ENCODE measurements around the gene MOCOS. TPM values are rescaled to one million over a fixed set of nuclear protein-coding genes. Genes with fewer than 3 reads are reported as not detected.

The MOCOS gene
- total and polyA plus RNA-seq, 4 experiments from 2014 or later, result 0.06 to 0.12 TPM; not detected in 2

DNA sequence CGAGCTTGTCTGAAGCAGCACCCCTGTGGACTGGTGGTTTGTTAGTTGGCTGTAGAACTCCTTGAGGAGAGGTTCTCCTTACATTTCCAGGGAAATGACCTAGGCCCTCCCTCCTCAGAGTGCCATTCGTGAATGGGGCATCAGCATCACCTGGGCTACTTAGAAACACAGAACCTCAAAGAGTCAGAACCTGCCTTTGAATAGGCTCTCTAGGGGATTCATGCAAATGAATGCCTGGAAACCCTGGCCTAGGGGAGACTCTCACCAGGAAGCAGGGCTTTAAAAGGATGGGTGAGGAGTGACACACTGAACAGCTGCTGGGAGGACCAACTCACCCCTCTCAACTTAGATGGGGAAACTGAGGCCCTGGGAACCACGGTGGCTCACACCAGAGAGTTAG lies 2.1 kb upstream of the MOCOS start:
- intact Hi-C loops (cut with micrococcal nuclease), result no loop called here
- CTCF ChIA-PET (ENCODE audit: partially characterized antibody), result no interaction called here
- H3K27me3 ChIP-seq (ENCODE audit: insufficient read depth, low read length), result no peaks in the 10 kb centered on the region
- H3K4me3 Mint-ChIP-seq, result peak overlapping the region in 3 of 8 donors; percentile 56 to 64 (median 64)
- no peaks in the 10 kb centered on the region for H3K36me3 ChIP-seq (ENCODE audit: insufficient read depth, low read length)
- H3K27me3 Mint-ChIP-seq, result peaks cover 2 to 3% of the 10 kb centered on the region in 2 donors
- H3K4me1 ChIP-seq (ENCODE audit: insufficient read depth, low read length), result peaks cover 8% of the 10 kb centered on the region
- H3K27ac ChIP-seq (ENCODE audit: low read depth, low read length), result no peak overlapping the region
- H3K9me3 ChIP-seq (ENCODE audit: control insufficient read depth in 1 of 2, low read length in 2 of 2), result no peaks in the 10 kb centered on the region
- no peak overlapping the region for H3K4me3 ChIP-seq (ENCODE audit: low read length in 2 of 2)
- H3K9me3 Mint-ChIP-seq, result no peaks in the 10 kb centered on the region
- POLR2A ChIA-PET (ENCODE audit: partially characterized antibody), result no interaction called here
- peaks cover 4 to 13% (median 7%) of the 10 kb centered on the region in 4 donors for H3K4me1 Mint-ChIP-seq
- H3K27ac Mint-ChIP-seq, result no peak overlapping the region
- H3K36me3 Mint-ChIP-seq, result no peaks in the 10 kb centered on the region
- DNase-seq, result no peak

DNA sequence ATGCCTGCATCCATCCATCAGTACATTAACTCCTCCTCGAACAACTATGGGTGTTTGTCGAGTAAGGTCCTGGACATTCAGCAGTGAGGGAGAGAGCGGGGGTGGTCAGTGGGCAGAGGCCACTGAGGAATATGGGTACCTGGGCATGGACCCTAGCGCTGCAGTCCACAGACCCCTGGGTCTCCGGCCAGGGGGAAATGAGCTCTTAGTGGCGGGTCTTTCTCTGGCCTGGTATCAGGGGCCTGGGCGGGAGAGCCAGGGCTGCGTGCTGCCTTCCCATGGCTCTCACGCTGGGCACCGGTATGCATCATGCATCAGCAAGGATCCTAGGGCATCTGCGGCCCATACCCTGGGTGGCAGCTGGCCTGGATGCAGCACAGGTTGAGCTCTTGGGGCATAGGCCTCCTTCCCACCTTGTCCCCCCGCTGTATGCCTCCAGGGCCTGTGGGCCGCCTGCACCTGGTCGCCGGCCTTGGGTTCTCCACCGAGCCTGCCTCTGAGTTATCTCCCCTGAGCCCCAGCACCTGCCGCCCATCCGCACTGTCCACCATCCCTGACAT lies 1.3 kb upstream of the MOCOS start:
- Mint-ChIP-seq H3K27me3 (peaks cover 3 to 4% of the 10 kb centered on the region in 2 donors), H3K4me3 (peak overlapping the region; percentile 56 to 87 (median 82)), H3K9me3 (no peaks in the 10 kb centered on the region), H3K4me1 (peaks cover 2 to 9% (median 7%) of the 10 kb centered on the region in 4 donors), H3K27ac (peak overlapping the region in 2 of 7 donors; percentile 6 to 42), H3K36me3 (peaks cover 0 to 2% of the 10 kb centered on the region in 2 donors)
- Histone ChIP-seq H3K36me3 (ENCODE audit: insufficient read depth, low read length) (no peaks in the 10 kb centered on the region), H3K4me3 (ENCODE audit: low read length in 2 of 2) (no peak overlapping the region), H3K4me1 (ENCODE audit: insufficient read depth, low read length) (peaks cover 8% of the 10 kb centered on the region), H3K27me3 (ENCODE audit: insufficient read depth, low read length) (no peaks in the 10 kb centered on the region), H3K27ac (ENCODE audit: low read depth, low read length) (no peak overlapping the region), H3K9me3 (ENCODE audit: control insufficient read depth in 1 of 2, low read length in 2 of 2) (no peaks in the 10 kb centered on the region)
- intact Hi-C loops (cut with micrococcal nuclease), result no loop called here
- ChIA-PET CTCF (ENCODE audit: partially characterized antibody) (no interaction called here), POLR2A (ENCODE audit: partially characterized antibody) (no interaction called here)
- DNase-seq, result no peak

DNA sequence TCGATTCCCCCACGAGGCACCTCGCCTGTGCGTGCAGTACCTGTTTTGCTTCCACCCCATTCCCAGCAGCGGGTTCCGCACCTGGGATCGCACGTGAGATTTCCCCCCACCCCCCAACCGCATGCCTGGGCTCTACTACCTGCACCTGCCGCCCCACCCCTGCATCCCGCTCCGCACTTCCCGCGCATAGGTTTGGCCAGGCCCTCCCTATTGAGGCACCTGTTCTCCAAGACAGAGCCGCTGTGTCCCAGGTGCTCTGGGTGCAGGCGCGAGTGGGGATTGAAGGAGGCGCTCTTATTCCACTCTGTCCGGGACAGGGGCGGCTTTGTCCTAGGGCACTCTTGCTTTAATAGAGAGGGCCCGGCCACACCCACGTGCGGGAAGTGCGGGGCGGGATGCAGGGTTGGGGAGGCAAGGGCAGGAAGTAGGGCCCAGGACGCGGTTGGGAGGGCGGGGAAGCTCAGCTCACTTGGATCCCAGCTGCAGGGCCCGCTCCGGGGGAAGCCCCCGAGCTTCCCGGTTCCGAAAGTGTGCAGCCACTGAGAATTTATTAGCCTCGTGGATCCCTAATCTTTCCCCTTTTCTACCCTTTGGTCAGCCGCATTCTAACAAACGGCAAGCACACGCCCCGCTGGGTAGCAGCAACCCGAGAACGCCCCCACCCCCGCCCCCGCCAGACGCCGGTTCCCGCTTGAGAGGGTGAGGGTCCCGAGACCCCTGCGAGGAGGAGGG lies 670 bp upstream of the MOCOS start:
- intact Hi-C loops (cut with micrococcal nuclease), result no loop called here
- Mint-ChIP-seq H3K27me3 (peaks cover 3 to 5% of the 10 kb centered on the region in 2 donors), H3K27ac (peak overlapping the region in 1 of 7 donors; percentile 6), H3K9me3 (no peaks in the 10 kb centered on the region), H3K4me3 (peak overlapping the region; percentile 80 to 87 (median 86)), H3K36me3 (peaks cover 0 to 4% of the 10 kb centered on the region in 2 donors), H3K4me1 (peaks cover 2 to 9% (median 7%) of the 10 kb centered on the region in 4 donors)
- Histone ChIP-seq H3K9me3 (ENCODE audit: control insufficient read depth in 1 of 2, low read length in 2 of 2) (no peaks in the 10 kb centered on the region), H3K4me3 (ENCODE audit: low read length in 2 of 2) (peak overlapping the region; percentile 67 to 81), H3K27ac (ENCODE audit: low read depth, low read length) (peak overlapping the region; percentile 22), H3K27me3 (ENCODE audit: insufficient read depth, low read length) (no peaks in the 10 kb centered on the region), H3K4me1 (ENCODE audit: insufficient read depth, low read length) (peaks cover 8% of the 10 kb centered on the region), H3K36me3 (ENCODE audit: insufficient read depth, low read length) (no peaks in the 10 kb centered on the region)
- ChIA-PET POLR2A (ENCODE audit: partially characterized antibody) (no interaction called here), CTCF (ENCODE audit: partially characterized antibody) (no interaction called here)
- DNase-seq, result peak in 1 of 5 donors; percentile 8

DNA sequence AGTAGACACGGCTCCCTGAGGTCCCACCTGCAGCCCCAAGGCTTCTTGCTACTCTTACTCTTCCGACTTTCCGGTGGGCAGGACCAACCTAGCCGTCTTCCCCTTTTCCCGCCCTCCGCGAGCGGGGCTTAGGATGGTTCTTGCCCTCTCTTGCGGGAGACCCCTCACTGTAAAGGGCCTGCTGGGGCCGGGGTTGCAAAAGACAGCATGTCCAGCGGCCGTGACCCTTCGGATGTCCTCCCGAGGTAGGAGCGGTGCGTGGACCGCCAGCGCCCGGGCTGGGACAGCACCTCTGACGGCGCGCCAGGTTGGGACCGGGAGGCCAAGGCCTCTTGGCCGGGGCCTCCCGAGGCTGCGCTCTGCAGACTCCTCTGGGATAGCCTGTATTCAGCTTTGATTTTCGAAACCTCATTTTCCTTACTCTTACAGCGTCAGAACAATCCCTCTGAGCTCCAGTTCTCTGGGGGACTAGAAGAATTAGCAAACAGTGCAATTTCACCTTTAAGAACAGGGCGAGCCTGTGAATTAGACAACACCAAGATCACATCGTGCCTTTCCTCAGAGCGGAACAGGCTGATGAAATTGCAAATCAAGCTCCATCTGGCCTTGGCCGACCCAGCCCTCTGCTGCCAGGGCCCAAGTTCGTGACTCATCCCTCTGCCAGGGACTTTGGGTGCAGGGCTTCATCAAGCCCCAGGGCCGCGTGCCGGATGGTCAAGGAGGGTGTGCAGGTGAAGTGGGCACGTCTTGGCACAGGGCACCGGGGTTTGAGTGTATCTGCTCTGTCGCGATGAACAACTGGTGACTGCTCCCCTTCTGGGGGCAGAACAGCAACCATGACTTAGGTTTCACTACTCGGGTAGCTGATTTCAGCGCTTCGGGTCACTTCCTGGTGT lies 777 bp downstream of the MOCOS start:
- Histone ChIP-seq H3K27ac (ENCODE audit: low read depth, low read length) (peak overlapping the region; percentile 22), H3K27me3 (ENCODE audit: insufficient read depth, low read length) (no peaks in the 10 kb centered on the region), H3K9me3 (ENCODE audit: control insufficient read depth in 1 of 2, low read length in 2 of 2) (no peaks in the 10 kb centered on the region), H3K4me3 (ENCODE audit: low read length in 2 of 2) (peak overlapping the region; percentile 47 to 67), H3K4me1 (ENCODE audit: insufficient read depth, low read length) (peaks cover 8% of the 10 kb centered on the region), H3K36me3 (ENCODE audit: insufficient read depth, low read length) (no peaks in the 10 kb centered on the region)
- H3K4me1 Mint-ChIP-seq, result peaks cover 2 to 9% (median 6%) of the 10 kb centered on the region in 4 donors
- H3K4me3 Mint-ChIP-seq, result peak overlapping the region; percentile 80 to 88 (median 82)
- H3K27ac Mint-ChIP-seq, result peak overlapping the region in 3 of 7 donors; percentile 16 to 80 (median 32)
- DNase-seq, result no peak
- intact Hi-C loops (cut with micrococcal nuclease), result no loop called here
- peaks cover 0 to 4% of the 10 kb centered on the region in 2 donors for H3K36me3 Mint-ChIP-seq
- H3K27me3 Mint-ChIP-seq, result peaks cover 3 to 5% of the 10 kb centered on the region in 2 donors
- POLR2A ChIA-PET (ENCODE audit: partially characterized antibody), result interaction anchor here (0.6 kb wide), 1 partner anchor 59 kb away, joined by 3 read pairs; the partner anchor contains the start of gene SLC39A6
- no peaks in the 10 kb centered on the region for H3K9me3 Mint-ChIP-seq
- CTCF ChIA-PET (ENCODE audit: partially characterized antibody), result no interaction called here

DNA sequence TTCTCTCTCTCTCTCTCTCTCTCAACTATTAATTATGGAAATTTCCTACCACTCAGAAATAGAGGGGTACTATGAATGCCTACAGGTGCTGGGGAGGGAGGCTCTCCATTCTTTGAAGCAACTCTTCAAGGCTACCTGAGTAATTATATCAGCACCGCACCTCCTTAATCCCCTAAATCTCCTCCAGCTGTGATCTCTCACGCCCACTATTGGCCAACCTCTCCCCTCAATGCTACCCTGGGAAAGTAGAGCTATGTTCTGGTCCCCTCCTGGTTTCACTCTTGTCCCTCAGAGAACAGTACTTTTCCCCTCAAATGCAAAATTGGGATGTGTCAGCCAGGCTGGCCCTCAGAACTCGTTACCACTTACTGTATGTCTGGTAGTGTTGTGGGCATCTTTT lies 1.6 kb downstream of the MOCOS start:
- H3K4me3 Mint-ChIP-seq, result peak overlapping the region; percentile 80 to 88 (median 82)
- ChIA-PET POLR2A (ENCODE audit: partially characterized antibody) (no interaction called here), CTCF (ENCODE audit: partially characterized antibody) (interaction anchor here (1.1 kb wide), 1 partner anchor 96 kb away, joined by 3 read pairs; no protein-coding TSS in a partner anchor)
- intact Hi-C loops (cut with micrococcal nuclease), result no loop called here
- no peaks in the 10 kb centered on the region for H3K9me3 Mint-ChIP-seq
- Histone ChIP-seq H3K9me3 (ENCODE audit: control insufficient read depth in 1 of 2, low read length in 2 of 2) (no peaks in the 10 kb centered on the region), H3K4me1 (ENCODE audit: insufficient read depth, low read length) (peaks cover 8% of the 10 kb centered on the region), H3K36me3 (ENCODE audit: insufficient read depth, low read length) (no peaks in the 10 kb centered on the region), H3K27ac (ENCODE audit: low read depth, low read length) (no peak overlapping the region), H3K4me3 (ENCODE audit: low read length in 2 of 2) (no peak overlapping the region), H3K27me3 (ENCODE audit: insufficient read depth, low read length) (no peaks in the 10 kb centered on the region)
- DNase-seq, result no peak
- peaks cover 4 to 7% of the 10 kb centered on the region in 2 donors for H3K27me3 Mint-ChIP-seq
- H3K36me3 Mint-ChIP-seq, result peaks cover 0 to 4% of the 10 kb centered on the region in 2 donors
- peak overlapping the region in 1 of 7 donors; percentile 58 for H3K27ac Mint-ChIP-seq
- H3K4me1 Mint-ChIP-seq, result peaks cover 2 to 9% (median 6%) of the 10 kb centered on the region in 4 donors

DNA sequence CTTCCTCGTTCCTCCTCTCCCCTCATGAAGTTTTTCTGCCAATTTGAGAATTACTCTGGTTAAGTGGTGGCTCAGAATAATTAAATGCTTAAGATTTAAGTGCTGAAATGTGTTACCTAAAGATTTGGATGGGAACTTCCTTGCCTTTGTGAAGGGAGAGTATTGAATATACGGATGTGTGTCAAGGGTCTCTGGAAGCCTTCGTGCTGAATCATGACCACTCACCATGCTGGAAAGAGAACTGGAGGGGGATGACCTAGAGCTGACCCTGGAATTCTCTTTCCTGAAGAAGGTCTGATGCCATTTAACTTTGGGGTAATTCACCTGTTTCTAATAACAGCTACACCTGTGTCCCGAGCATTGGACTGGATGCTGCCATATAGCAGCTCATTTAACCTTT lies 2.2 kb downstream of the MOCOS start:
- Mint-ChIP-seq H3K36me3 (peaks cover 0 to 4% of the 10 kb centered on the region in 2 donors), H3K9me3 (no peaks in the 10 kb centered on the region), H3K27ac (no peak overlapping the region), H3K4me3 (peak overlapping the region in 1 of 8 donors; percentile 88), H3K27me3 (peaks cover 4 to 7% of the 10 kb centered on the region in 2 donors), H3K4me1 (peaks cover 2 to 9% (median 6%) of the 10 kb centered on the region in 4 donors)
- Histone ChIP-seq H3K4me1 (ENCODE audit: insufficient read depth, low read length) (peaks cover 8% of the 10 kb centered on the region), H3K9me3 (ENCODE audit: control insufficient read depth in 1 of 2, low read length in 2 of 2) (no peaks in the 10 kb centered on the region), H3K27me3 (ENCODE audit: insufficient read depth, low read length) (no peaks in the 10 kb centered on the region), H3K36me3 (ENCODE audit: insufficient read depth, low read length) (no peaks in the 10 kb centered on the region), H3K4me3 (ENCODE audit: low read length in 2 of 2) (no peak overlapping the region), H3K27ac (ENCODE audit: low read depth, low read length) (no peak overlapping the region)
- DNase-seq, result no peak
- intact Hi-C loops (cut with micrococcal nuclease), result no loop called here
- POLR2A ChIA-PET (ENCODE audit: partially characterized antibody), result no interaction called here
- CTCF ChIA-PET (ENCODE audit: partially characterized antibody), result interaction anchor here (0.8 to 1.1 kb wide), 2 partner anchors 9 to 95 kb away, joined by 3 to 4 read pairs; no protein-coding TSS in a partner anchor

DNA sequence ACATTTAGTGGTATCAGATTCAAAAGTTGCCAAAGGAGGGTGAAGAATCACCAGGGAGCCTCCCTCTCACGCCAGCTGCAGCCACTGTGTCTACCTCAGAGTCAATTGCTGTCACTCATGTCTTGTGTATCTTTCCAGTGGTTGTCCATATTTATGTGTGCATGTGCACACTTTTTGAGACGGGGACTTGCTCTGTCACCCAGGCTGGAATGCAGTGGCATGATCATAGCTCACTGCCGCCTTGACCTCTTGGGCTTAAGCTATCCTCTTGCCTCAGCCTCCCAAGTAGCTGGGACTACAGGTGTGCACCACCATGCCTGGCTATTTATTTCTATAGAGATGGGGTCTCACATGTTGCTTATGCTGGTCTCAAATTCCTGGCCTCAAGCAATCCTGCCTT lies 4.0 kb downstream of the MOCOS start:
- Histone ChIP-seq H3K9me3 (ENCODE audit: control insufficient read depth in 1 of 2, low read length in 2 of 2) (no peaks in the 10 kb centered on the region), H3K27ac (ENCODE audit: low read depth, low read length) (no peak overlapping the region), H3K36me3 (ENCODE audit: insufficient read depth, low read length) (no peaks in the 10 kb centered on the region), H3K4me1 (ENCODE audit: insufficient read depth, low read length) (peaks cover 8% of the 10 kb centered on the region), H3K27me3 (ENCODE audit: insufficient read depth, low read length) (no peaks in the 10 kb centered on the region), H3K4me3 (ENCODE audit: low read length in 2 of 2) (no peak overlapping the region)
- Mint-ChIP-seq H3K27me3 (peaks cover 4 to 7% of the 10 kb centered on the region in 2 donors), H3K36me3 (peaks cover 0 to 4% of the 10 kb centered on the region in 2 donors), H3K4me3 (no peak overlapping the region), H3K4me1 (peaks cover 2 to 8% (median 4%) of the 10 kb centered on the region in 4 donors), H3K9me3 (no peaks in the 10 kb centered on the region), H3K27ac (no peak overlapping the region)
- CTCF ChIA-PET (ENCODE audit: partially characterized antibody), result no interaction called here
- POLR2A ChIA-PET (ENCODE audit: partially characterized antibody), result no interaction called here
- intact Hi-C loops (cut with micrococcal nuclease), result no loop called here
- DNase-seq, result no peak

Data from CD4-positive, alpha-beta memory T cell (primary cell).